Measurements from ENCODE around the gene LDLRAD1.
"Not testable (repeated sequence)": the region's sequence is repeated elsewhere in the genome, so short reads cannot be mapped to it uniquely, and the experiment has no call there.

Gene LDLRAD1

DNA sequence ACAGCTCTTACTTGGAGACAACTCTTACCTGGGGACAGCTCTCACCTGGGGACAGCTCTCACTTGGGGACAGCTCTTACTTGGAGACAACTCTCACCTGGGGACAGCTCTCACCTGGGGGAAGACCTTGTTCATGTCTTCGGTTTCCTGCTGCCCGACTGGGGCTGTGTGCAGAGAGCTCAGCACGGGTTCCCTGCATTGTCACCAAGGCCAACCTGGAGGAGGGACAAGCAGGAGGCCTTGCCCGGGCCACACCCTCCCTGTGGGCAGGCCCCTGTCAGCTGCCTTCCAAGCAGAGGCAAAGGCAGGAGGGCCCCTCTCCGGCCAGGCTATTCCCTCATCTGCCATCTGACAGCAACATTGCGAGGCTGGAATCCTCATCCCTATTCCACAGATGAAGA lies at the start of gene LDLRAD1:
LDLRAD1 (minus strand) TSS at position 208 of the 400 bp plus-strand sequence; CDS start at position 134, 74 bp downstream.
- DNase-seq, result no peak

DNA sequence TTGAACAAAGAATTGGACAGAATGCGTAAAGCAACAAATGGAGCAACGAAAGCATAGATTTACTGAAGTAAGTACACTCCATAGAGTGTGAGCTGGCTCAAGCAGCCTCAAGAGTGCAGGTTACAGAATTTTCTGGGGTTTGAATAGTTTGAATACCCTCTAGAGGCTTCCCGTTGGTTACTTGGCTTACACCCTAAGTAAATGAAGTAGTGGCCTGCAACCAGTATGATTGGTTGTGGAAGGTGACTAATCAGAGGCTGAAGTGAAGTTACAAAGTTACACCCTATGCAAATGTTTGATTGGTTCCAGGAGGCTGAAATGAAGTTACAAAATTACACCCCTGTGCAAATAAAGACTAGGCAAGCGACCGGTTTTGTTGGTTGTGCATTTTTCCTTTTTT lies 46.3 kb upstream of the LDLRAD1 start:
- no peak for DNase-seq

DNA sequence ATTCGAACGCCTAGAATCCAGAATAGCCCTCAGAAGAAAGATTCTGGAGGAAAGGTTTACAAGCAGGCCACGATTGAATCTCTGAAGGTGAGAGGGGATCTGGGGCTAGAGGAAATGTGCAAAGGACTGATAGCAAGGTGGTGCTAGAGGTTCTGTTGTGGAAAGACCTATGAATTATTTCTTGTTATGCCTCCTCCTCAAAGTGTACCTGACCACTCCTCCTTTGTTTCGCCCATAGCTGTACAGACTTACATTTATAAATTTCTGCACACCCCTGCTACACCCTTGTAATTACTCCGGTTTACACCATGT lies 36.4 kb upstream of the LDLRAD1 start:
- no peak for DNase-seq

- no peak for DNase-seq
Observed at GRCh38 chr1:54053745-54054437, 35.9 kb upstream of the LDLRAD1 start.

DNA sequence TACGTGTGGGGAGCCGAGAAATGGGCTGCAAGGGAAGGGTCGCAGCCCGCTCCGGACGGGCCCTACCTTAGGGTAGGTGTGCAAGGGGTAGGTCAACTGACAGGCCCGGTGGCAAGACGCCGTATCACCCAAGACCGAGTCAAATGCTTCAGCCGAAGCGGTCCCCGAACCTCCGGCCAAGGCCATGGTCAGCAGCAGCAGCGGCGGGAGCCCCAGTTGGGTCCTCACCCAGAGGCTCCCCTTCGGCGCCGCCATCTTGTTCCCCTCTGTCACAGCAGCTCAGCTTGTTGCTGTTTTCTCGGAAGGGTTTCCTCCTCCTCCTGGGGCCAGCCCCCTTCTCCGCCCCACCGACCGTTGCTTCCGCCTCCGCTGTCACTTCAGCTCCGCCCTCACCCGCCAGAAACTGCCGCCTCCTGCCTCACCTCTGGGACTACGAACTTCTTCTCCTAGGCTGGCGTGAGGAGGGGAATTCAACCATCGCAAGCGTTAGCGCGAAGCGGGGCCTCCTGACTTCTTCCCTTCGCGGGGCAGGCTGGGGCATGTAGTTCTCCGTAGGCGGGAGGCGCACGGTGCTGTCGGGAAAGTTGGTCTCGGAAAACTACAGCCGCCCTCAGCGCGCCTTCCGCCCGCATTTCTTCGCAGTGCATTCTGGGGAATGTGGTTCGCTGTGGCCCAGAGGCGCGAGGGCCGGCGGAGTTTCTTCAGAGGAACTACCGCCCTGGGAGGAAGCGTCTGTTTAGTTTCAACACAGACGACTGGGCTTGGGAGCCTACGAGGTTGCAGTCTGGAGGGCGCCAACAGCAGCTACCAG lies 35.2 kb upstream of the LDLRAD1 start, which contains the start of the genes TCEANC2 and TMEM59:
TCEANC2 (plus strand) TSS at position 675 of the 811 bp plus-strand sequence. CDS start 815 bp downstream, outside the sequence.
TMEM59 (minus strand) TSS at position 271 of the 811 bp plus-strand sequence; CDS start at position 255, 16 bp downstream.
- peak; percentile 98 to 100 for DNase-seq

GRCh38 chr1:54052431-54052933 lies 34.5 kb upstream of the LDLRAD1 start:
- peak; percentile 30 to 50 for DNase-seq

DNA sequence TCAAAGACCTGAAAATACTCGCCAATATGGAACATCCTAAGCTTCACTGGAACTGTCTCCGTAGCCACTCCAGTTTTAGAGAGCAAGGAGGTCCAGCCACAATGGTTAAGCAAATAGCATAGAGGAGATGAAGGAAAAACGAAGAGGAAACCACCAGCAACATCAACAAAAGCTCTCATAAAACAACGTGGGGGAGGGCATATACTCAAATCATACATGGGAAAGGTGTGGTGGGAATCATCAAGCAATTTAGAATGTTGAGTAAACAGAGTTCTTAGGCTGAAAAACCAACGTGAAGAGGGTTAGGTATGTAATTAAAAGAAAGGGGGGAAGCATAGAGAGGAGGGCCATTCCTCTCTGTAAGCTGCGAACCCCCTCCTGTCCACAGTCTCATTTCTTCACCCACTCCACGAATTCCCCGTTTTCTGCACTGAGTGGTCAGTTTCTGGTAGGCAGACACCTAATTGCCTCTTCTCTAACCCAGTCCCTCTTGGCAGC lies 34.0 kb upstream of the LDLRAD1 start:
- no peak for DNase-seq

GRCh38 chr1:54050435-54050834 lies 32.4 kb upstream of the LDLRAD1 start:
- not testable (repeated sequence) for DNase-seq

DNA sequence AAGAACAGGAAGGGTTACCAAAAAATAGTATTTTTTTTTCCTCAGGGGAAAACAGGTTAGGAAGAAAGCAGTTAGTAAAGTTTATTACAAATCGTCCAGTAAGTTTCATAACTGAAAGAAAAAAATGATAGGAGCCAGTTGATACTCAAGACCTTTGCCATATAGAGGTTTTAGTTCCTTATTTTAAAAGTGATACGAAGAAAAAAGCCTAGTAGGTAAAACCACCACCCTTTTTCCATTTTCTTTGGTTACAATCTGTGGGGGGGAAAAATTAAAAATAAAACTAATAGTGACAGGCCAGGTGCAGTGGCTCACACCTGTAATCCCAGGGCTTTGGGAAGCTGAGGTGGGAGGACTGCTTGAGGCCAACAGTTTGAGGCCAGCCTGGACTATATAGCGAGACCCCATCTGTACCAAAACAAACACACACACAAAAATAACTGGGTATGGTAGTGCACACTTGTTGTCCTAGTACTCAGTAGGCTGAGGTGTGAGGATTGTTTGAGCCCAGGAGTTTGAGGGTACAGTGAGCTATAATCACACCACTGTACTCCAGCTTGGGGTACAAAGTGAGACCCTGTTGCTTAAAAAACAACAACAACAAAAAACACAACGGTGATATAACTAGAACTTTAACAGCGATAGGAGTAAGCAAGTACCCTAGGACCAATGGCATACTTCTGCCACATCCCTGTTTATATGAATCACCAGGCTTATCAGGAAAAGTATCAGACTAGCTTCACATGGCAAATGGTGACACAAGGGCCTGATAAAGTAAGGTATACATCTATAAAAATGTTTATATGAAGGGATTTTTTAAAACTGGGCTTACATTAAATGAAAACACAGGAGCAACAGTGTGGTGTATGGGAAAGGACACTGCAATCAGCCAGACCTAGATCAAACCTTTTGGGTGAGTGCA lies 29.7 kb upstream of the LDLRAD1 start:
- DNase-seq, result no peak

DNA sequence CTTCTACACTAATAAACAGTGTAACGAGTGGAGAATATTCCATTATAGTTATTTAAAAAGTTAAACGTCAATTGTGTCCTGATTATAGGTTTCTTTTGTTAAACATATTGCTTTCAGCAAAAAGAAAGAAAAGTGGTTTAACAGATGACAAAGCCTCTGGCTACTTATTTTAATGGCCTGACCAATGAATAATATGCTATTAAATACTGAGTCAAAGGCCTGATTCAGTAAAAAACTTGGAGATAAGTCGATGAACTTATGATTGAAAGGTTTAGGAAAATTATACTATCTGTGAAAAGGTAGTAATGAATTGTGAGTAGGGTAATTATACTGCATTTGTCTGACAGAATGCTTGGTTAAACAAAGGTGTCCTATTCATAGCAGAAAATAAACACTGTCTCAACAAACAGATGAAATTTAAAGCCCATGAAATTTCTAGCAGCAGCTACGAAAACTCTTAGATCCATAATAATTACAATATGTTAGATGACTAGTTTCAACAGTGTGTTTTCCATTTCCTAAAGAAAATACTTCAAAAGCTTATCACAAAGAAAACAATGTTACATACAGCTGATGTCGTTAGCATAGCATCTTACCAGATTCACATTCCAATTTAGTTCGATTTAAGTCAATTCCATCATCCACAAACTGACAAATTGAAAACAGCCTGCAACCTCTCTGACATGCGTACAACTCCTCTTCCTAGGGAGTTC lies 28.8 kb upstream of the LDLRAD1 start:
- no peak for DNase-seq

DNA sequence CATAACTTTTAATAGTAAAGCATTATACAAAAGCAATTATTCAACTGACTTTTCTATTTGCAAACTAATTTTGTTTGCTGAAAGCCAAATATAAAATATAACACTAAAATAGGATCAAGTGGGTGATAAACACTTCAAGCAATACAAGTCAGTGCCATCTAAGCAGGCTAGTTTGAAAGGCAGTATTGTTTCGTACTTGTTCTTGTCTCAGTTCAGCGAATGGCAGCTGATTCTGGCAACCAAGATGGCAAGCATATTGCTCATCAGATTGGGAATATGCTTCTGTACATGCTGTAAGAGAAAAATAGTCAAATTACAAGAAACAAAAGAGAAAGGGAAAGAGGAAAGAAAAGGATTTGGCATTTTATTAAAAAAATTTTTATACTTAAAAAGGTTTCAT lies 27.5 kb upstream of the LDLRAD1 start:
- DNase-seq, result no peak

DNA sequence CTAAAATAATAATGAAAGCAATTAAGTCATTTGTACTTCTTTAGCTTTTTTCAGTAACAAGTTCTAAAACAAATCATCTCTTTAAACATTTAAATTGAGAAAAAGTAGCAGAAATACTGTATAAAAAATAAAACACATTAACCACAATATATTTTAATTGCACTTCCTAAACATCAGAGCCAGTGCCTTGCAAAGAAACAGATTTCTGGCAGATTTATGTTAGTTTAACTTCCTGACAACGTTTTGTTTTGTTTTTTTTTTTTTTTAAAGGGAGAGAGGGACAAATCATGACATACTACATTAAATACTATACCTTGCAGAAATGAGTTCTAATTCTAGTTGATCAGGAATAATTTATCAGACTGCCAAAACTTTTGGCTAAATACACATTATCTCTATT lies 23.8 kb upstream of the LDLRAD1 start:
- no peak for DNase-seq

GRCh38 chr1:54037476-54037875 lies 19.5 kb upstream of the LDLRAD1 start:
- no peak for DNase-seq

GRCh38 chr1:54028306-54029251 lies 10.6 kb upstream of the LDLRAD1 start:
- no peak for DNase-seq

- DNase-seq, result no peak
Observed at GRCh38 chr1:54027848-54028247, 9.9 kb upstream of the LDLRAD1 start.

- DNase-seq, result not testable (repeated sequence)
Observed at GRCh38 chr1:54024811-54025210, 6.8 kb upstream of the LDLRAD1 start.

GRCh38 chr1:54024358-54024757 lies 6.4 kb upstream of the LDLRAD1 start:
- no peak for DNase-seq

DNA sequence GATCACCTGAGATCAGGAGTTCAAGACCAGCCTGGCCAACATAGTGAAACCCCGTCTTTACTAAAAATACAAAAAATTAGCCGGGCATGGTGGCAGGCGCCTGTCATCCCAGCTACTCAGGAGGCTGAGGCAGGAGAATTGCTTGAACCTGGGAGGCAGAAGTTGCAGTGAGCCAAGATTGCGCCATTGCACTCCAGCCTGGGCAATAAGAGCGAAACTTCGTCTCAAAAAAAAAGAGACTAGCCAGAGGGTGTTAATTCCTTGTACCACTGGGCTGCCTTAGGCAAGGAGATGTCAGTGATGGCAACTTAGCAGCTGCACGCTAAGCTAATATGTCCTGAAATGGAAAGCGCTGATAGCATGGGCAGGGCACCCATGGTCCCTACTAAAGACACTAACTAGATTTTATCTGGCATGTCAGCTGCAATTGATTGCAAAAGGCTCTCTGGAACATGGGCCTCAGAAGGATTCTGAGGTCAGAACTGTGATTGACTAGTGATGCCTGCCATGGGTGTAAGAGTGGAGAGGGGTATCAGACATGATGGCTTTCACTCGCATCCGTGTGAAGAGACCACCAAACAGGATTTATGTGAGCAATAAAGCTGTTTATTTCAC lies 1.7 kb upstream of the LDLRAD1 start:
- not testable (repeated sequence) for DNase-seq

DNA sequence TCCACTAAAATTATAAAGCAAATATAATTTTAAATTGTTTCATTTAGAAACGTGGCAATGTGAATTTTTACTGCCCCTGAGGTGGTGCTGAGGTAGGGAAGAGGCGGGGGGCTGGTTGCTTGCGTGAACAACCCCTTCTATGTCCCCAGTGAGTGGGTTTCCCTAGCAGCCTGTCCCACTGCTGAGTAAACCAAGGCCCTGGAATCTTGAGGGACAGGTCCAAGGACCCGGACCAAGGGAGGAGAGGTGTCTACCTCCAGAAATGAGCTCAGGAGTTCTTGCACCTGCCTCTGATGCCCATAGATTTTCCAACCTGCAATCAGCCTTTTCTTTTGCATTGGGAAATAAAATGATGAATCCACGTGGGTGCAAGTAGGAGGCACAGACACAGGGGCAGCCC lies 649 bp upstream of the LDLRAD1 start:
- DNase-seq, result no peak
